Endodermal cell (in vitro differentiated cells): ENCODE data around the gene YWHAG. TPM values are rescaled to one million over a fixed set of nuclear protein-coding genes. Genes with fewer than 3 reads are reported as not detected.
"Not testable (repeated sequence)": the region's sequence is repeated elsewhere in the genome, so short reads cannot be mapped to it uniquely, and the experiment has no call there.

ENCODE experiments used
- DNase-seq: peaks from one replicate; pipeline ENCODE4 v3.0.0-alpha.2; 2017
- H3K27ac ChIP-seq: 2 replicates; pipeline ENCODE4 v1.5.1; 2013; ENCODE audit warnings: mild to moderate bottlenecking, low read depth, low read length, moderate library complexity
- H3K27me3 ChIP-seq: 2 replicates; pipeline ENCODE4 v1.6.1; 2013; ENCODE audit warnings: mild to moderate bottlenecking, low read length, moderate library complexity; ENCODE audit not compliant: insufficient read depth, control insufficient read depth, poor library complexity, severe bottlenecking
- H3K36me3 ChIP-seq: 2 replicates; pipeline ENCODE4 v1.7.0; 2013; ENCODE audit warnings: mild to moderate bottlenecking, low read length, moderate library complexity; ENCODE audit not compliant: control insufficient read depth, insufficient read depth
- H3K4me1 ChIP-seq: one replicate; pipeline ENCODE4 v1.7.0; 2013; ENCODE audit warnings: low read length; ENCODE audit not compliant: control insufficient read depth, insufficient read depth
- H3K4me3 ChIP-seq: 2 replicates; pipeline ENCODE4 v1.5.1; 2013; ENCODE audit warnings: mild to moderate bottlenecking, low read length, moderate library complexity
- H3K9ac ChIP-seq: 2 replicates; pipeline ENCODE4 v1.6.1; 2013; ENCODE audit warnings: mild to moderate bottlenecking, low read length, moderate library complexity; ENCODE audit not compliant: poor library complexity, severe bottlenecking; ENCODE audit errors: extremely low read depth
- H3K9me3 ChIP-seq: 2 replicates; pipeline ENCODE4 v1.6.1; 2013; ENCODE audit warnings: mild to moderate bottlenecking, low read length, moderate library complexity; ENCODE audit not compliant: control insufficient read depth
- H3K27ac Mint-ChIP-seq: 2 replicates; pipeline ENCODE4 v1.8.0; 2020; ENCODE audit warnings: mixed read lengths
- H3K27me3 Mint-ChIP-seq: 2 replicates; pipeline ENCODE4 v1.8.0; 2021; ENCODE audit warnings: mild to moderate bottlenecking, mixed read lengths; ENCODE audit not compliant: insufficient read depth
- H3K36me3 Mint-ChIP-seq: 2 replicates; pipeline ENCODE4 v1.8.0; 2020; ENCODE audit warnings: low read depth, mixed read lengths
- H3K4me1 Mint-ChIP-seq: 2 replicates; pipeline ENCODE4 v1.8.0; 2020; ENCODE audit warnings: mixed read lengths
- H3K4me3 Mint-ChIP-seq: 2 replicates; pipeline ENCODE4 v1.8.0; 2020; ENCODE audit warnings: mild to moderate bottlenecking, moderate library complexity, mixed read lengths
- H3K9me3 Mint-ChIP-seq: 2 replicates; pipeline ENCODE4 v1.8.0; 2020; ENCODE audit warnings: mild to moderate bottlenecking, mixed read lengths
- CTCF ChIP-seq: fragments of 200-600 bp; sonication (generic); conservative IDR thresholded peaks from 2 replicates; pipeline ENCODE4 v1.5.0; 2021; ENCODE audit warnings: antibody characterized with exemption, mild to moderate bottlenecking
- WGBS, 2 experiments: methylation state at CpG; one replicate each; pipeline versions ENCODE4 v1.1.5 to v1.1.7; 2013; ENCODE audit warnings: missing lambda C conversion rate in 2 of 2, mixed read lengths in 1 of 2; ENCODE audit not compliant: insufficient coverage in 1 of 2, insufficient read length in 1 of 2; 5-methylcytosine and 5-hydroxymethylcytosine counted together
- total RNA-seq, 2 donors: library from RNA; stranded (reverse); fragmentation: NEBNext Ultra II Directional in 1 of 2; extraction: Animal tissue kit (Norgen Biotek cat#: 25700) in 1 of 2; gene quantifications; 2 replicates in 1 of 2; 3 replicates in 1 of 2; pipeline ENCODE4 v1.2.1, GENCODE V29; 2021

YWHAG gene
- total RNA-seq, 2 donors from 2014 or later = 148 TPM

- Histone ChIP-seq H3K9me3 (no peaks in the 10 kb centered on the region), H3K27ac (no peak overlapping the region), H3K4me1 (peaks cover 3% of the 10 kb centered on the region), H3K4me3 (no peak overlapping the region), H3K9ac (no peak overlapping the region), H3K36me3 (peaks cover 85% of the 10 kb centered on the region), H3K27me3 (no peaks in the 10 kb centered on the region)
- Mint-ChIP-seq H3K27ac (peak overlapping the region; percentile 27), H3K27me3 (no peaks in the 10 kb centered on the region), H3K36me3 (peaks cover 65% of the 10 kb centered on the region), H3K9me3 (no peaks in the 10 kb centered on the region), H3K4me1 (peaks cover 15% of the 10 kb centered on the region), H3K4me3 (no peak overlapping the region)
- no peak for TF ChIP-seq CTCF
- no peak for DNase-seq
- 92 to 95% methylated on average over 7 to 9 of the region's 9 CpGs for WGBS, 2 experiments
Measured at GRCh38 chr7:76338298-76339084, 20.3 kb downstream of the YWHAG start.

GRCh38 chr7:76337147-76337546 is 21.6 kb downstream of the YWHAG start:
- H3K27me3 ChIP-seq = no peaks in the 10 kb centered on the region
- Mint-ChIP-seq H3K9me3 (no peaks in the 10 kb centered on the region), H3K36me3 (peaks cover 61% of the 10 kb centered on the region), H3K4me1 (peaks cover 15% of the 10 kb centered on the region), H3K27ac (no peak overlapping the region), H3K27me3 (no peaks in the 10 kb centered on the region), H3K4me3 (no peak overlapping the region)
- no peak for TF ChIP-seq CTCF
- H3K4me3 ChIP-seq = no peak overlapping the region
- DNase-seq = no peak
- H3K9ac ChIP-seq = no peak overlapping the region
- no peak overlapping the region for H3K27ac ChIP-seq
- H3K9me3 ChIP-seq = no peaks in the 10 kb centered on the region
- peaks cover 3% of the 10 kb centered on the region for H3K4me1 ChIP-seq
- 91 to 95% methylated on average over 6 of the region's 6 CpGs for WGBS, 2 experiments
- peaks cover 83% of the 10 kb centered on the region for H3K36me3 ChIP-seq

GRCh38 chr7:76336094-76336493 is 22.7 kb downstream of the YWHAG start:
- no peaks in the 10 kb centered on the region for H3K9me3 Mint-ChIP-seq
- no peak overlapping the region for H3K4me3 Mint-ChIP-seq
- Histone ChIP-seq H3K9me3 (no peaks in the 10 kb centered on the region), H3K4me1 (peaks cover 3% of the 10 kb centered on the region), H3K27me3 (no peaks in the 10 kb centered on the region), H3K27ac (no peak overlapping the region), H3K9ac (no peak overlapping the region), H3K36me3 (peaks cover 82% of the 10 kb centered on the region), H3K4me3 (no peak overlapping the region)
- H3K27ac Mint-ChIP-seq = peak overlapping the region; percentile 41
- peaks cover 15% of the 10 kb centered on the region for H3K4me1 Mint-ChIP-seq
- TF ChIP-seq CTCF = no peak
- no peak for DNase-seq
- H3K27me3 Mint-ChIP-seq = no peaks in the 10 kb centered on the region
- H3K36me3 Mint-ChIP-seq = peaks cover 60% of the 10 kb centered on the region

- not testable (repeated sequence) for H3K27me3 Mint-ChIP-seq, H3K27me3 ChIP-seq, H3K9me3 Mint-ChIP-seq, H3K27ac Mint-ChIP-seq, H3K4me3 Mint-ChIP-seq, H3K4me3 ChIP-seq, H3K27ac ChIP-seq, DNase-seq, H3K4me1 ChIP-seq, H3K9ac ChIP-seq, H3K9me3 ChIP-seq
- WGBS, 2 experiments = 85 to 97% methylated on average over 2 of the region's 2 CpGs
- peaks cover 82% of the 10 kb centered on the region for H3K36me3 ChIP-seq
- Mint-ChIP-seq H3K4me1 (peaks cover 15% of the 10 kb centered on the region), H3K36me3 (peaks cover 57% of the 10 kb centered on the region)
Measured at GRCh38 chr7:76335417-76335816, 23.4 kb downstream of the YWHAG start.
